OCI-LY3 (cell line): ENCODE measurements around the gene STX5.

Experiments
- CTCF ChIP-seq: fragments of 200-600, 300-600 bp; sonication (generic); IDR thresholded peaks from 2 replicates; pipeline ENCODE4 v1.5.1; 2014; ENCODE audit warnings: antibody characterized with exemption, low read length, low read depth
- EZH2phosphoT487 ChIP-seq: fragments of 200-600 bp; shearing (Covaris generic); IDR thresholded peaks from 2 replicates; pipeline ENCODE4 v1.6.1; 2018; ENCODE audit warnings: antibody characterized with exemption, mixed run types, low read depth

- TF ChIP-seq CTCF (no peak), EZH2phosphoT487 (no peak)
These were observed 21.6 kb upstream of the STX5 start for GRCh38 chr11:62853279-62853965.
